GM21737 (cell line): ENCODE data around the gene SAPCD1.
"Not testable (repeated sequence)": the region's sequence is repeated elsewhere in the genome, so short reads cannot be mapped to it uniquely, and the experiment has no call there.

Experiments
- ATAC-seq: cut with Tn5 transposase; IDR thresholded peaks from one replicate; pipeline ENCODE4 v1.9.1; 2021; ENCODE audit warnings: mild to moderate bottlenecking, moderate library complexity; ENCODE audit not compliant: unreplicated experiment

SAPCD1 gene

DNA sequence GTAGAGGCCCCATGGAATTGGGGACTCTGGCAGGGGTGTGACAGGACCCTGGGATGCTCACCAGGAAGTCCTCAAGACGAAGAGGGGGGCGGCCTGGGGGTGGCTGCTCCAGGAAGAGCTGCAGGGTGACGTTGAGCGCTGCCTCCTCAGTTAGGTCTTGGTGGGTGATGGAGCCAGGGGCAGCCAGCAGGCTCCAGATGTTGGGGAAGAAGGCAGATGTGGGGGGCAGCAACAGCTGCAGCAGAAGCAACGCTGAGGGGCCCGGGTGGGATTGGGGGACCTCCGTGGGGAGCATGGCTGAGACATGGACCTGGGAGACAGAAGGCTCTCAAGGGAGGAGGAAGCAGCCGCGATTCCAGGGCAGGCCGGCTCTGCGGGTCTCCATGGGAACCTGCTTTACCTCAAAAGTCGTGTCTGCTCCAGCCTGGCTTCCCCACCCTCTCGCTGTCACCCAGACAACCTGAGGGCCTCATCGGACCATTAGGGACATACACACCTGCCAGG, 14.1 kb downstream of the SAPCD1 start:
- ATAC-seq: no peak

DNA sequence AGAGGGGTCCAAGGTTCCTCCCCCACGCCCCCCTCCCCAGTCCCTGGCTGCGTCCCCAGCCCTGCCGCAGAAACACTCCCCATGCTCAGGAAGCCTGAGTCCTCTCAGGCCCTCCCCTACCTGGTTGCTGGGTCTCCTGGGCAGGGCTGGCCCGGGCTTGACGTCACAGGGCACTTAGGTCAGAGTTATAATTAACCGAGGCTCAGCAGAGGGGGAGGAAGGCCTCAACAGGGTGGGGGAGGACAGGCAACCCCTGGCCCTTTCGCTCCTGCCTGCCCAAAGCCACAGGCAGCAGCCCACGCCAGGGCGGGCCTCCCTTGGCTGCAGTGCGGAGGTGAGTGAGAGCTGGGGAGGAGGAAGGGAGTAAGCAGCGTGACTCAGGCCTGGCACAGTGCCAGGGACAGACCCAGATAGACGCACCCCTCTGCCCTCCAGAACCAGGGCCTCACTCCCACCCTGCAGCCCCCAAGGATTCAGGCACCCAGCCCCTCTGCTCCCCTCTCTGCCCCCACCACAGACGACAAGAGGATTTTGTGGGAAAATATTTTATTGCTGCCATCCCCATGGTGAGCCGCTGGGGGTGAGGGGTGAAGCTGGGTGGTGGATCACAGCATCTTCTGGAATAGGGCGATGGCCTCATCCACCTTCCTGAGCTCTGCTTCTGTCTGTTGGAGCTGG, 14.7 kb downstream of the SAPCD1 start, which contains the start of gene VWA7:
VWA7 (minus strand) TSS at position 340 of the 678 bp plus-strand sequence. CDS start 549 bp downstream, outside the sequence.
- ATAC-seq: peak; percentile 65

GRCh38 chr6:31777667-31778050, 15.2 kb downstream of the SAPCD1 start:
- ATAC-seq: no peak

DNA sequence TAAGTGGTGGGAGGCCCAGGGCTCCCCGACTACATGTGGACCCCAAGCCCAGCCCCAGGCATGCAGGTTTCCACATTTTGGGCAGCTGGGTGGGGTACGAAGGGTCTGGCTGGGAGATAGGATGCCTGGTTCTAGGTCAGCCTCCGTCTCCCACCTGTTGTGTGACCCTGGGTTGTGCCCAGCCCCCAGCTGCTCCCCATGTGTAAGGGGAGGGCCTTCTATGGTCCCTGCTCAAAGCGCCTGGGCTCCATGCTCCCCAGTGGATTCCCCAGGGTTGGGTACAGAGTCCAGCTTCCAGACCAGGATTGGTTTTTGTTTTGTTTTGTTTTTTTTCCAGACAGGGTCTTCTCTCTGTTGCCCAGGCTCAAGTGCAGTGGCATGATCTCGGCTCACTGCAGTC, 15.7 kb downstream of the SAPCD1 start:
- no peak for ATAC-seq

DNA sequence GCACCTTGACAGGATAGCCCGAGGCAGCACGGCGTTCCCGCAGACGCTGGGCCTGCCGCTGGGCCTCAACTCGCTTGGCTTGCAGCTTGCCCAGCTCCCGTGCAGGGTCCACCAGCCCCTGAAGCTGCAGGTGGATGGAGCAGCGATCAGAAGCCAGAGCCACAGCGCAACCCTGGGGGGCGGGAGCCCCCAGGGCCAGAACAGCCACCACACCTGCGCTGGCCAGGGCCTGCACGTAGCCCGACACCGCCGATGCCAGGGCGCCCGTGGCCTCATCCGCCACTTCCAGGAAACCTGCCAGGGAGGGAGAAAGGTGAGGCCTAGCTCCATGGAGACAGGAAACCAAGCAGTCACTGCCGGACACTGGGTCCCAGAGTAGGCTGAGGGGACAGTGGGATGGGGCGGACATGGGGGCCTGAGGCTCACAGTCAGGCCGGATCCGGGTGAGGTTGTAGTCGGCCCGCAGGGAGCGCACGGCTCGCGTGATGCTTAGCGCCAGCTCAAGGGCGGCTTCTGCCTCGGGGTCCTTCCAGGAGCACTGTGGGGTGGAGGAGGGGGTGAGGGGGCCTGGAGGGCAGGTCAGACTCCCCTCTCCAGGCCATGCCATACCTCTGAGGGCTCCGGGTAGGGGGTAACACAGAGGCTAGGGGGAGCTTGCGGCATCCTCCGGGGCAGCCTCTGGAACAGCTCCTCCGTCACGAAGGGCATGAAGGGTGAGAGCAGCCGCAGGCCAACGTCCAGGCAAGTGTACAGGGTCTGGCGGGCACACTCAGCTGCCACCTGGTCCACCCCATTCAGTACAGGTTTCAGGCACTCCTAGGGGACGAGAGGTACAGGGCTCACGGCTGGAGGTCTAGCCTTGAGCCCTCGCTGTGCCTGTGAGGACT, 16.8 kb downstream of the SAPCD1 start:
- ATAC-seq: no peak

DNA sequence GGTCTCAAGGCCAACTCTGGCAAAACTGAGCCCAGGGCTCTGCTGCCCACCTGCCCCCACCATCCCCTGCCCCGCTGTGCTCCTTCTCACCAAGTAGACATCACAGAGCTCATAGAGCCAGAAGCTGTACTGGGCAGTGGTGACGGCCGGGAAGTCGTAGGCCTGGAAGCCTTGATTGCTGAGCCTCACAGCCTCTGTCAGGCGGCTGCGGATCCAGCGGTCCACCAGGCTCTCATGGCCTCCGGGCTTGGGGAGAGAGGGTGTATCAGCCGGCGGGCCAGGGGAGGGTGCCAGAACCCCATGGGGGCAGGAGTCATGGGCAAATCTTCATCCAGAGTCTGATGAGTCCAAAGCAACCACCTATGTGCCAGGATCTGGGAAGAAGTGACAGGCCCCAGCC, 17.5 kb downstream of the SAPCD1 start:
- no peak for ATAC-seq

DNA sequence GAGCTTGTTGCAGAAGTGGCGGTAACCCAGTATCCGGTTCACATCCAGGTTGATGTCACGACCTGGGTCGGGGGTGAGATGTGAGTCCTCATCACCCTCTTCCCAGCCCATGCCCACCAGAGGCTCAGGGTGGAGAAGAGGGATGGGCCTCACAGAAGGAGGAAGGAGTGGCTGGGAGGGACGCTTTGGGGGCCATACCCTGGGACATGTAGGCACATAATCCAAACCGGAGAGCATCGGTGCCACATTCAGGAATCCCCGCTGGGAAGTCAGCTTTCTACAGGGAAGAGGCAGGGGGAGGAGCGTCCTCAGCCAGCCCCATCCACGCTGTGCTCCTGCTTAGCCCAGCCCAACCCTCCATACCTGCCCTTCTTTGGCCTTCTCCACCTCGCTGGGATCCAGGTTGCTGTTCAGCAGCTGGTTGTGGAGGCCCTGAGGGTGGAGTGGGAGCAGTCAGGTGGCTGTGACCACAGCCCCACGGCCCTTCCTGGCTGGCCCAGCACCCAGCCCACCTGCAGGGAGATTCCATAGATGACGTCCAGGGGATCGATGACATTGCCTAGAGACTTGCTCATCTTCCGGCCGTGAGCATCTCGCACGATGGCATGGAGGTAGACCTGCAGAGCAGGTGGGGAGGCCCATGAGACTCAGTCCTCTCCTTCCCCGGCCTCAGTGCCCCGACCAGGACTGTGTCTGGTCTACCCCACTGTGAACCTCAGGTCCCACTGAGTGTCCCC, 18.2 kb downstream of the SAPCD1 start:
- ATAC-seq: no peak

DNA sequence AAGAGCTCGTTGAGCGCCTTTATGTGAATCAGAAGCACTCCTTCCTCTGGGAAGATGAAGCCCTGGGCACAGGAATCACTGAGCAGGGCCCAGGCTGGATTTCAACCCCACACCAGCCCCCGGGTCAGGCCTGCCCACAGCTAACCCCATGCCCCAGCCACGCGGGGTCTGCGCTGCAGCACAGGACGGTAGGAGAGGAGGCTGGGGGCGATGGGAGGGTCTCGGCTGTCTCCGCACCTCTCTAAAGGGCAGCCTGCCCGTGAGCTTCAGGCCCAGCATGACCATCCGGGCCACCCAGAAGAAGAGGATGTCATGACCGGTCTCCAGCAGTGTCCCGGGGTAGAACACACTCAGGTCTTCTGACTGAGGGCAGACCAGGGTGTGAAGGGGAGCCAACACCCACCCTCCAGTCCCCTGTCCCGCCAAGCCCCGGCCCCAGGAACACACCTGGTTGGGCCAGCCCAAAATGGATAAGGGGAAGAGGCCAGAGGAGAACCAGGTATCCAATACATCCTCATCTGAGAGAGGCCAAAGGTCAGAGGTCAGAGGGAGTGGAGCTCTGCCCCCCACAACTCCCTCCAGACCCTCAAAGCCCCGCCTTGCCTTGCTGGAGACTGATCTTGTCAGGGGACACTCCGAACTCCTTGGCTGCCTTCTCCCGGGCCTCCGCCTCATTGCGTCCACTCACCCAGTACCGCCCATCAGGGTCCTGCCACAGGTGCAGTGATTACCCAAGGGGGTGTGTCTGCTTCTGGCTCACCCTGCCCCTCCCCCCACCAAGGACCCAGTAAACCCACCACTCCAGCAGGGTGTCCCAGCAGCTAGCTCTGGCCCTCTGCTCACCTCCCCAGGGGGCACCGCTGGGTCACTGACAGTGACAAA, 19.0 kb downstream of the SAPCD1 start:
- no peak for ATAC-seq

DNA sequence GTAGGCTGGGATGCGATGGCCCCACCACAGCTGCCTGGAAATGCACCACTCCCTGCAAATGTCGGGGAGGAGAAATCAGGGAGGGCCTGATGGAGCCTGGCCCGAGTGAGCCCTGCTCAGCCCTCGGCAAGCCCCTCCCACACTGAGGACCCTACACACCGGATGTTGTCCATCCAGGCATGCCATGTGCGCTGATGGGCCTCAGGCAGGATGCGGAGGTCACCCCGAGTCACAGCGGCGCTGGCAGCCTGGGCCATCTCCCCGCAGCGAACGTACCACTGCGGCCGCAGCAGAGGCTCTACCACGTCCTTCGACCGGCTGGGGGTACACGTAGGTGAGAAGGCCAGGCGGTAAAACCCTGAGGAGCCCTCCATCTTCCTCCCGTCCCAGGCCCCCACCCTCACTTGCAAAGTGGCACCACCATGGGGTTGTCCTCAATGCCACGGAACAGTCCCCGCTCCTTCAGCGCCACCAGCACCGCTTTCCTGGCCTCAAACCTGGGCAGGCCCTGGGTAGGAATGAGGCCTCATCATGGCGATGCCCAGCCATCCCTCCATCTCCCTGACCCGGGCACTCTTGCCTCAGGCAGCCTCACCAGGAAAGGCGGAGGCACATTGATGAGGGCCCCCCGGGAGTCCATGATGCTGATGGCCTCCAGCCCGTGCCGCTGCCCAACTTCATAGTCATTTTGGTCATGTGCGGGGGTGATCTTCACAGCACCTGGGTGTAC, 19.8 kb downstream of the SAPCD1 start:
- ATAC-seq: no peak

DNA sequence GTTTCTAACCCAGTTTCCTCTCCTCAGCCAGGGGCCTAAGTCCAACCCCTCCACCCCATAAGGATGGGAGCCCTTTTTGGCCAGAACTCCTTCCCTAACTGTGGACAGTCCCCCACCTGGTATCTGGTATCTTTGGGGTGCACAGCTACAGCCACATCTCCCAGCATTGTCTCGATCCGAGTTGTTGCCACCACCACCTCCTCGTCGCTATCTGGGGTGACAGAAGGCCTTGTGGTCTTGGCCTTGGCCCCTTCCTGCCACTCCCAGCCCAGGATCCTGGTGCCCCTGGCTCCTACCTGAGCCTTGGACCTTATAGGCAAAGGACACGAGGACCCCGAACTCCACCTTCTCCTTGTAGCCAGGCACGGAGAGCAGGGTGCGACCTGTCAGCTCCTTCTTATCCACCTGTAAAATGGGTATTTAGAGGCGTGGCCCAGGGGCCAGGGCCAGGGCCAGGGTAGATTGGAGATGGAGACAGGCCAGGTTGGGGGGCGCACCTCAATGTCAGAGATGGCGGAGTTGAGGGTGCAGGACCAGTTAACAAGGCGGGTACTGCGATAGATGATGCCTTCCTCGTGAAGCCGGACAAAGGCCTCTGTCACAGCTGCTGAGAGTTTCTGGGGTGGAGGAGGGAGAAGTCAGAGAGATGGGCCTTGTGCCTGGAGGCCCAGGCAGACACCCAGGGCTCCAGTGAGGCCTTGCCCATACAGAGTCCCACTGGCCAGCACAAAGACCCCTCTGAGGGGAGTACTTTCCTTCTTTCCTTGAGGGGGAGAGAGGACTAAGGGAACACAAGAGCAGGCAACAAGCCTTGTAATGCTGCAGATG, 21.9 kb downstream of the SAPCD1 start:
- no peak for ATAC-seq

- no peak for ATAC-seq
Observed at GRCh38 chr6:31785475-31785874, 23.0 kb downstream of the SAPCD1 start.

- no peak for ATAC-seq
Observed at GRCh38 chr6:31791324-31792089, 29.1 kb downstream of the SAPCD1 start.

- ATAC-seq: no peak
Observed at GRCh38 chr6:31792090-31792374, 29.6 kb downstream of the SAPCD1 start.

DNA sequence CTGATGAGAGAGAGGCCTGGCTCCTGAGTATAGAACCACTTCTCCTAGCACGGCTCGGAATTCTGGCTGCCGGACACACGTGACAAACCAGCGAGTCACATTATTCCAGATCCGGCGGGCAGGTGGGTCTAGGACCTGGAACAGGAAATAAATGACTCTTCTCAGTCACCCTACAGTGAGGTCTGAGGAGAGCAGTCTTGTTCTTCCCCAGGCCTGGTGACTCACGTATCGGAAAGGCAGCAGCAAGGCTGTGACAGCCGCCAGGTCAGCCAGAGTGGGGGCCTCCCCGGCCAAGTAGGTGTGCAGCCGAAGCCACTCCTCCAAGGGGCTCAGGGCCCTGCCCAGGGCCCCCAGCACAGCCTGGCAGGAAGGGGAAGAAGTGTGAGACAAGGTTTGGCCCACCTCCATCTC, 30.3 kb downstream of the SAPCD1 start:
- ATAC-seq: no peak

GRCh38 chr6:31793927-31794245, 31.4 kb downstream of the SAPCD1 start:
- ATAC-seq: not testable (repeated sequence)

- no peak for ATAC-seq
Observed at GRCh38 chr6:31794294-31794865, 31.9 kb downstream of the SAPCD1 start.

GRCh38 chr6:31794866-31795615, 32.6 kb downstream of the SAPCD1 start:
- no peak for ATAC-seq
